Neutrophil (primary cell): ENCODE data around the gene TTLL13.
A peak's percentile ranks its signal among the peaks of the same experiment; 100 is the strongest.
"Not testable (repeated sequence)": the region's sequence is repeated elsewhere in the genome, so short reads cannot be mapped to it uniquely, and the experiment has no call there.

Experiments
- H3K27ac ChIP-seq: fragments of 200-600 bp; sonication (generic); 2 replicates; pipeline ENCODE4 v1.5.1; 2016; ENCODE audit warnings: mild to moderate bottlenecking, moderate library complexity
- H3K27me3 ChIP-seq: fragments of 200-600 bp; sonication (generic); 2 replicates; pipeline ENCODE4 v1.6.0; 2016; ENCODE audit warnings: mild to moderate bottlenecking
- H3K36me3 ChIP-seq: fragments of 200-600 bp; sonication (generic); 2 replicates; pipeline ENCODE4 v1.5.1; 2017
- H3K4me1 ChIP-seq, 2 experiments: fragments of 200-600 bp in 1 of 2; sonication (generic) in 1 of 2; 1 replicate in 1 of 2; 2 replicates in 1 of 2; pipeline versions ENCODE4 v1.5.1 to v1.6.1; 2013 to 2016; ENCODE audit warnings: low read depth in 1 of 2, low read length in 1 of 2, mild to moderate bottlenecking in 1 of 2, moderate library complexity in 1 of 2; ENCODE audit not compliant: control insufficient read depth in 1 of 2, insufficient read depth in 1 of 2
- H3K4me3 ChIP-seq, 2 experiments: fragments of 200-600 bp in 1 of 2; sonication (generic) in 1 of 2; 1 replicate in 1 of 2; 2 replicates in 1 of 2; pipeline ENCODE4 v1.5.1; 2013 to 2016; ENCODE audit warnings: low read depth in 1 of 2, low read length in 1 of 2, mild to moderate bottlenecking in 1 of 2, moderate library complexity in 1 of 2
- H3K9me3 ChIP-seq: fragments of 200-600 bp; sonication (generic); 2 replicates; pipeline ENCODE4 v1.5.1; 2016
- CTCF ChIP-seq: fragments of 200-600 bp; sonication (generic); IDR thresholded peaks from 2 replicates; pipeline ENCODE4 v1.5.1; 2016; ENCODE audit warnings: antibody characterized with exemption

TTLL13 gene

GRCh38 chr15:90268415-90268814 is 19.1 kb downstream of the TTLL13 start:
- Histone ChIP-seq H3K4me1 (peaks cover 26 to 28% of the 10 kb centered on the region in 2 experiments), H3K4me3 (no peak overlapping the region), H3K36me3 (peaks cover 35% of the 10 kb centered on the region), H3K27me3 (no peaks in the 10 kb centered on the region), H3K27ac (no peak overlapping the region), H3K9me3 (no peaks in the 10 kb centered on the region)
- TF ChIP-seq CTCF = no peak

- no peaks in the 10 kb centered on the region for H3K9me3 ChIP-seq
- no peaks in the 10 kb centered on the region for H3K27me3 ChIP-seq
- peaks cover 39% of the 10 kb centered on the region for H3K36me3 ChIP-seq
- H3K4me1 ChIP-seq = peaks cover 15 to 17% of the 10 kb centered on the region in 2 experiments
- no peak for TF ChIP-seq CTCF
- no peak overlapping the region for H3K4me3 ChIP-seq
- no peak overlapping the region for H3K27ac ChIP-seq
Measured at GRCh38 chr15:90270502-90271150, 21.3 kb downstream of the TTLL13 start.

- Histone ChIP-seq H3K4me3 (no peak overlapping the region), H3K4me1 (peaks cover 9 to 10% of the 10 kb centered on the region in 2 experiments), H3K27ac (peak overlapping the region; percentile 0), H3K36me3 (peaks cover 39% of the 10 kb centered on the region), H3K27me3 (no peaks in the 10 kb centered on the region), H3K9me3 (no peaks in the 10 kb centered on the region)
- no peak for TF ChIP-seq CTCF
Measured at GRCh38 chr15:90271459-90272166, 22.3 kb downstream of the TTLL13 start.

GRCh38 chr15:90278467-90278866 is 29.1 kb downstream of the TTLL13 start:
- not testable (repeated sequence) for H3K4me3 ChIP-seq, H3K27me3 ChIP-seq, H3K9me3 ChIP-seq, H3K36me3 ChIP-seq, H3K27ac ChIP-seq, H3K4me1 ChIP-seq

- H3K27ac ChIP-seq, H3K9me3 ChIP-seq, H3K36me3 ChIP-seq, H3K4me3 ChIP-seq, H3K27me3 ChIP-seq, H3K4me1 ChIP-seq: not testable (repeated sequence)
Measured at GRCh38 chr15:90280743-90281142, 31.4 kb downstream of the TTLL13 start.

- not testable (repeated sequence) for H3K36me3 ChIP-seq, H3K4me3 ChIP-seq, H3K9me3 ChIP-seq, H3K4me1 ChIP-seq, H3K27ac ChIP-seq, H3K27me3 ChIP-seq
Measured at GRCh38 chr15:90281637-90282036, 32.3 kb downstream of the TTLL13 start.

- Histone ChIP-seq H3K36me3 (no peaks in the 10 kb centered on the region), H3K4me3 (no peak overlapping the region), H3K9me3 (no peaks in the 10 kb centered on the region), H3K27me3 (no peaks in the 10 kb centered on the region), H3K27ac (no peak overlapping the region), H3K4me1 (no peaks in the 10 kb centered on the region)
- peak; percentile 20 for TF ChIP-seq CTCF
Measured at GRCh38 chr15:90286678-90287077, 37.3 kb downstream of the TTLL13 start.
